HepG2 (cell line): ENCODE data around the gene CPLX1. TPM values are rescaled to one million over a fixed set of nuclear protein-coding genes. Genes with fewer than 3 reads are reported as not detected.

Experiments
- ATAC-seq: fragments of 200-7000 bp; cut with Tn5 transposase; 3 replicates; pipeline ENCODE4 v1.9.1; 2020; ENCODE audit warnings: mild to moderate bottlenecking, moderate library complexity
- BruUV-seq: library from RNA; stranded (reverse); fragments of 400-500 nt; replicated peaks from 2 replicates; lab custom pipeline; 2021; lab: Mats Ljungman, UMichigan
- CTCF ChIA-PET: fragments of 300-600 bp; formaldehyde crosslinking; extraction: SDS; loops from one replicate; lab custom pipeline; 2021; ENCODE audit warnings: low total read pairs, inconsistent platforms, low intra/inter-chr PET ratio; lab: Yijun Ruan, JAX
- POLR2A ChIA-PET: fragments of 350-600 bp; sonication (Branson Sonifier 250); formaldehyde crosslinking; loops from one replicate; lab custom pipeline; 2020; ENCODE audit warnings: antibody characterized with exemption, inconsistent platforms; lab: Yijun Ruan, JAX
- DNase-seq: peaks from one replicate; pipeline ENCODE4 v3.0.0-alpha.2; 2015; ENCODE audit warnings: low spot score
- FAIRE-seq: peaks from 3 replicates; lab custom pipeline; 2011; peaks lifted over from hg19 to GRCh38; lab: Jason Lieb, UNC
- H2AFZ ChIP-seq: one replicate; pipeline ENCODE4 v1.6.1; 2011; ENCODE audit warnings: low read length, inconsistent platforms
- H3K27ac ChIP-seq: fragments of 300-600 bp; 3 replicates; pipeline ENCODE4 v1.8.0; 2011; ENCODE audit warnings: mixed run types, mild to moderate bottlenecking, mixed read lengths, low read length, inconsistent platforms; ENCODE audit not compliant: insufficient read depth; ENCODE audit errors: extremely low read length
- H3K27me3 ChIP-seq, 2 experiments: fragments of 200-600 bp in 1 of 2; 2 replicates in 1 of 2; 3 replicates in 1 of 2; pipeline versions ENCODE4 v1.6.0 to v1.8.0; 2011; ENCODE audit warnings: low read length in 2 of 2, mild to moderate bottlenecking in 2 of 2, moderate library complexity in 2 of 2, inconsistent platforms in 1 of 2; ENCODE audit not compliant: insufficient read depth in 2 of 2, control insufficient read depth in 1 of 2
- H3K36me3 ChIP-seq, 2 experiments: fragments of 200-600 bp in 1 of 2; replicated peaks in 1 of 2; 2 replicates in 1 of 2; 3 replicates in 1 of 2; pipeline versions ENCODE4 v1.5.1 to v1.8.0; 2011; ENCODE audit warnings: low read length in 2 of 2, inconsistent platforms in 1 of 2; ENCODE audit not compliant: insufficient read depth in 2 of 2, control insufficient read depth in 1 of 2
- H3K4me1 ChIP-seq: 2 replicates; pipeline ENCODE4 v1.5.1; 2012; ENCODE audit warnings: low read length, inconsistent platforms; ENCODE audit not compliant: insufficient read depth
- H3K4me2 ChIP-seq: 2 replicates; pipeline ENCODE4 v1.6.0; 2011; ENCODE audit warnings: low read depth, low read length, inconsistent platforms
- H3K4me3 ChIP-seq, 3 experiments: fragments of 200-600 bp in 1 of 3; sonication (generic), shearing (Covaris generic) in 1 of 3; replicated peaks in 1 of 3; 2 replicates each; pipeline ENCODE4 v1.5.1; 2011 to 2016; ENCODE audit warnings: low read length in 3 of 3, inconsistent platforms in 2 of 3, low read depth in 2 of 3, mild to moderate bottlenecking in 2 of 3, control low read depth in 1 of 3, mixed read lengths in 1 of 3; ENCODE audit not compliant: insufficient read depth in 1 of 3
- H3K79me2 ChIP-seq: one replicate; pipeline ENCODE4 v1.6.1; 2011; ENCODE audit warnings: low read length, inconsistent platforms; ENCODE audit not compliant: insufficient read depth
- H3K9ac ChIP-seq: 2 replicates; pipeline ENCODE4 v1.6.0; 2011; ENCODE audit warnings: mild to moderate bottlenecking, low read depth, low read length, inconsistent platforms; ENCODE audit not compliant: insufficient read depth
- H3K9me3 ChIP-seq: 2 replicates; pipeline ENCODE4 v1.5.1; 2012; ENCODE audit warnings: mild to moderate bottlenecking, low read length
- H4K20me1 ChIP-seq: 2 replicates; pipeline ENCODE4 v1.6.0; 2011; ENCODE audit warnings: inconsistent platforms, mild to moderate bottlenecking, low read length, moderate library complexity; ENCODE audit not compliant: insufficient read depth
- HOXD1 ChIP-seq: sonication (generic); formaldehyde crosslinking; IDR thresholded peaks from 2 replicates; pipeline ENCODE4 v1.5.0; 2020; ENCODE audit warnings: missing genetic modification reagents
- NAIF1 ChIP-seq: sonication (generic); formaldehyde crosslinking; IDR thresholded peaks from 2 replicates; pipeline ENCODE4 v1.5.0; 2020; ENCODE audit warnings: mild to moderate bottlenecking, missing genetic modification reagents, borderline replicate concordance
- RORA ChIP-seq: sonication (generic); formaldehyde crosslinking; IDR thresholded peaks from 2 replicates; pipeline ENCODE4 v1.5.0; 2020; ENCODE audit warnings: mild to moderate bottlenecking, missing genetic modification reagents, moderate library complexity
- TEAD3 ChIP-seq: optimal IDR thresholded peaks from 2 replicates; pipeline ENCODE3; 2016; ENCODE audit warnings: borderline replicate concordance
- ZNF460 ChIP-seq: sonication (generic); formaldehyde crosslinking; IDR thresholded peaks from 2 replicates; pipeline ENCODE4 v1.5.1; 2020; ENCODE audit warnings: missing genetic modification reagents, mild to moderate bottlenecking, borderline replicate concordance
- ZNF713 ChIP-seq: sonication (generic); formaldehyde crosslinking; IDR thresholded peaks from 2 replicates; pipeline ENCODE4 v1.4.0; 2020; ENCODE audit warnings: mild to moderate bottlenecking, missing genetic modification reagents
- ZNF746 ChIP-seq: sonication (generic); formaldehyde crosslinking; IDR thresholded peaks from 2 replicates; pipeline ENCODE4 v1.8.0; 2022; ENCODE audit warnings: mild to moderate bottlenecking, missing genetic modification reagents
- WGBS: methylation state at CpG from one replicate; pipeline ENCODE4 v1.1.6; 2017; ENCODE audit warnings: low lambda C conversion rate; 5-methylcytosine and 5-hydroxymethylcytosine counted together
- in situ Hi-C: cut with HindIII; loops from 2 replicates; pipeline ENCODE4 v1.10.0; 2017; ENCODE audit warnings: low pct_unique_long_range_greater_than_20kb; ENCODE audit not compliant: extremely low pct_ligation_motif_present
- intact Hi-C: fragments of 100-400 bp; cut with micrococcal nuclease; formaldehyde crosslinking; loops from one replicate; pipeline ENCODE4 v1.10.0; 2022; ENCODE audit not compliant: unreplicated experiment
- polyA plus RNA-seq, 8 experiments: library from polyadenylated mRNA; depleted of rRNA in 3 of 8; stranded (reverse) in 7 of 8; unstranded in 1 of 8; fragments of >200 nt; fragmentation: Illumina TruSeq in 4 of 8; extraction: Trizol in 4 of 8; gene quantifications; 2 replicates each; pipeline versions ENCODE4 v1.2.1 to v1.2.3, GENCODE V29; 2011 to 2016; ENCODE audit warnings: low read depth in 4 of 8, missing spikeins in 1 of 8, mixed read lengths in 1 of 8; ENCODE audit not compliant: insufficient read depth in 1 of 8
- total RNA-seq, 5 experiments: library from RNA; depleted of rRNA; stranded (reverse); fragments of >200 nt; fragmentation: Illumina TruSeq; extraction: Trizol; gene quantifications; 2 replicates each; pipeline ENCODE4 v1.2.3, GENCODE V29; 2016; ENCODE audit warnings: low read depth in 1 of 5
- TF ChIP-seq, protein P1 (sequence below): sonication (generic); formaldehyde crosslinking; conservative IDR thresholded peaks from 2 replicates; pipeline ENCODE4 v1.8.0; 2022; ENCODE audit warnings: missing genetic modification reagents
- TF ChIP-seq, protein P2 (sequence below): sonication (generic); formaldehyde crosslinking; IDR thresholded peaks from 2 replicates; pipeline ENCODE4 v1.4.0; 2020; ENCODE audit warnings: mild to moderate bottlenecking, missing genetic modification reagents
- TF ChIP-seq, protein P3 (sequence below): IDR thresholded peaks from 2 replicates; pipeline ENCODE4 v1.6.1; 2012; ENCODE audit warnings: low read length, improper control_type of control experiment

CPLX1 gene
- total and polyA plus RNA-seq, 2 of the 13 experiments (the other 11 are each of a cell fraction or from before 2014, with no cell fraction given): 0.18 TPM

DNA sequence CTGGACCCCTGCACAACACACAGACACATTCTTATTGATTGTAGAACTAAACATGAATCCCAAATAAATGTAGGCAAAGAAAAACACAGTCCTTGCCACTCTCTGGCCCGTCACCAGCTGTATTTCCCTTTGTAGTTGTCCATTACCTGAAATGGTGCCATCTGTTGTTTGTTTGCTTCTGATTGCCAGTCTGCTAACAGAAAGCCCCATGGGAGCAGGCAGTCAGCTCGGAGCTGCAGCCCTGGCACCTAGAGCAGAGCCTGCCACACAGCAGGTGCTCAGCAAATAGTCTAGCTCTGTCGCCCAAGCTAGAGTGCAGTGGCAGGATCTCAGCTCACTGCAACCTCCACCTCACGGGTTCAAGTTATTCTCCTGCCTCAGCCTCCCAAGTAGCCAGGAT, 28.9 kb downstream of the CPLX1 start:
- Histone ChIP-seq H3K4me1 (peaks cover 21% of the 10 kb centered on the region; the same call in 1 of the 2 replicates), H3K27ac (no peak overlapping the region), H3K4me2 (no peak overlapping the region), H3K79me2 (no peaks in the 10 kb centered on the region), H2AFZ (no peak overlapping the region), H3K4me3 (no peak overlapping the region), H4K20me1 (no peaks in the 10 kb centered on the region), H3K36me3 (no peaks in the 10 kb centered on the region), H3K9ac (no peak overlapping the region), H3K9me3 (no peaks in the 10 kb centered on the region), H3K27me3 (peaks cover 11 to 50% of the 10 kb centered on the region in 2 experiments; a peak in 4 of 5 replicates)
- in situ Hi-C loops (no loop called here), intact Hi-C loops (no loop called here)
- ChIA-PET POLR2A (no interaction called here), CTCF (no interaction called here)
- no TSS peak for BruUV-seq
- no peak for DNase-seq
- TF ChIP-seq RORA (no peak), ZNF713 (CRISPR knock-in tag) (no peak), TEAD3 (no peak)
- TF ChIP-seq, protein P1, sequence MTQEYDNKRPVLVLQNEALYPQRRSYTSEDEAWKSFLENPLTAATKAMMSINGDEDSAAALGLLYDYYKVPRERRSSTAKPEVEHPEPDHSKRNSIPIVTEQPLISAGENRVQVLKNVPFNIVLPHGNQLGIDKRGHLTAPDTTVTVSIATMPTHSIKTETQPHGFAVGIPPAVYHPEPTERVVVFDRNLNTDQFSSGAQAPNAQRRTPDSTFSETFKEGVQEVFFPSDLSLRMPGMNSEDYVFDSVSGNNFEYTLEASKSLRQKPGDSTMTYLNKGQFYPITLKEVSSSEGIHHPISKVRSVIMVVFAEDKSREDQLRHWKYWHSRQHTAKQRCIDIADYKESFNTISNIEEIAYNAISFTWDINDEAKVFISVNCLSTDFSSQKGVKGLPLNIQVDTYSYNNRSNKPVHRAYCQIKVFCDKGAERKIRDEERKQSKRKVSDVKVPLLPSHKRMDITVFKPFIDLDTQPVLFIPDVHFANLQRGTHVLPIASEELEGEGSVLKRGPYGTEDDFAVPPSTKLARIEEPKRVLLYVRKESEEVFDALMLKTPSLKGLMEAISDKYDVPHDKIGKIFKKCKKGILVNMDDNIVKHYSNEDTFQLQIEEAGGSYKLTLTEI (CRISPR knock-in tag): no peak
- FAIRE-seq: no peak
- ATAC-seq: no peak
- WGBS: 21% methylated on average over 2 of the region's 4 CpGs

DNA sequence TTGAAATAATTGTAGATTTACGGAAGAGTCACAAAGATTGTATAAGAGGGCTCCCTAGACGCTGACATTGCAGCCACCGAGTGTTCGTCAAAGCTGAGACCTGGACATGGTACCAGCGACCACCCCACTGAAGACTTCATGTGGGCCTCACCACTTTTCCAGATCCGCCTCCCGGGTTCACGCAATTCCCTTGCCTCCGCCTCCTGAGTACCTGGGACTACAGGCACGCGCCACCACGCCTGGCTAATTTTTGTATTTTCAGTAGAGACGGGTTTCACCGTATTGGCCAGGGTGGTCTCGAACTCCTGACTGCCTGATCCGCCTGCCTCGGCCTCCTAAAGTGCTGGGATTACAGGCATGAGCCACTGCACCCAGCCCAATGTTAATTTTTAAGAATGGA, 29.7 kb downstream of the CPLX1 start:
- intact Hi-C loops: no loop called here
- Histone ChIP-seq H3K4me3 (no peak overlapping the region), H3K27ac (no peak overlapping the region), H4K20me1 (no peaks in the 10 kb centered on the region), H3K9ac (no peak overlapping the region), H3K27me3 (peaks cover 16 to 59% of the 10 kb centered on the region in 2 experiments), H3K4me1 (peaks cover 14% of the 10 kb centered on the region; the same call in 1 of the 2 replicates), H3K36me3 (no peaks in the 10 kb centered on the region), H3K9me3 (no peaks in the 10 kb centered on the region), H3K79me2 (no peaks in the 10 kb centered on the region), H2AFZ (no peak overlapping the region), H3K4me2 (no peak overlapping the region)
- DNase-seq (no peak), ATAC-seq (no peak), FAIRE-seq (no peak)
- CTCF ChIA-PET: no interaction called here
- in situ Hi-C loops: no loop called here
- WGBS: 83% methylated on average over 17 of the region's 17 CpGs
- POLR2A ChIA-PET: no interaction called here
- no TSS peak for BruUV-seq
- TF ChIP-seq, protein P2, sequence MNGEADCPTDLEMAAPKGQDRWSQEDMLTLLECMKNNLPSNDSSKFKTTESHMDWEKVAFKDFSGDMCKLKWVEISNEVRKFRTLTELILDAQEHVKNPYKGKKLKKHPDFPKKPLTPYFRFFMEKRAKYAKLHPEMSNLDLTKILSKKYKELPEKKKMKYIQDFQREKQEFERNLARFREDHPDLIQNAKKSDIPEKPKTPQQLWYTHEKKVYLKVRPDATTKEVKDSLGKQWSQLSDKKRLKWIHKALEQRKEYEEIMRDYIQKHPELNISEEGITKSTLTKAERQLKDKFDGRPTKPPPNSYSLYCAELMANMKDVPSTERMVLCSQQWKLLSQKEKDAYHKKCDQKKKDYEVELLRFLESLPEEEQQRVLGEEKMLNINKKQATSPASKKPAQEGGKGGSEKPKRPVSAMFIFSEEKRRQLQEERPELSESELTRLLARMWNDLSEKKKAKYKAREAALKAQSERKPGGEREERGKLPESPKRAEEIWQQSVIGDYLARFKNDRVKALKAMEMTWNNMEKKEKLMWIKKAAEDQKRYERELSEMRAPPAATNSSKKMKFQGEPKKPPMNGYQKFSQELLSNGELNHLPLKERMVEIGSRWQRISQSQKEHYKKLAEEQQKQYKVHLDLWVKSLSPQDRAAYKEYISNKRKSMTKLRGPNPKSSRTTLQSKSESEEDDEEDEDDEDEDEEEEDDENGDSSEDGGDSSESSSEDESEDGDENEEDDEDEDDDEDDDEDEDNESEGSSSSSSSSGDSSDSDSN (CRISPR knock-in tag): no peak
- TF ChIP-seq ZNF460 (CRISPR knock-in tag): no peak
- TF ChIP-seq, protein P3, sequence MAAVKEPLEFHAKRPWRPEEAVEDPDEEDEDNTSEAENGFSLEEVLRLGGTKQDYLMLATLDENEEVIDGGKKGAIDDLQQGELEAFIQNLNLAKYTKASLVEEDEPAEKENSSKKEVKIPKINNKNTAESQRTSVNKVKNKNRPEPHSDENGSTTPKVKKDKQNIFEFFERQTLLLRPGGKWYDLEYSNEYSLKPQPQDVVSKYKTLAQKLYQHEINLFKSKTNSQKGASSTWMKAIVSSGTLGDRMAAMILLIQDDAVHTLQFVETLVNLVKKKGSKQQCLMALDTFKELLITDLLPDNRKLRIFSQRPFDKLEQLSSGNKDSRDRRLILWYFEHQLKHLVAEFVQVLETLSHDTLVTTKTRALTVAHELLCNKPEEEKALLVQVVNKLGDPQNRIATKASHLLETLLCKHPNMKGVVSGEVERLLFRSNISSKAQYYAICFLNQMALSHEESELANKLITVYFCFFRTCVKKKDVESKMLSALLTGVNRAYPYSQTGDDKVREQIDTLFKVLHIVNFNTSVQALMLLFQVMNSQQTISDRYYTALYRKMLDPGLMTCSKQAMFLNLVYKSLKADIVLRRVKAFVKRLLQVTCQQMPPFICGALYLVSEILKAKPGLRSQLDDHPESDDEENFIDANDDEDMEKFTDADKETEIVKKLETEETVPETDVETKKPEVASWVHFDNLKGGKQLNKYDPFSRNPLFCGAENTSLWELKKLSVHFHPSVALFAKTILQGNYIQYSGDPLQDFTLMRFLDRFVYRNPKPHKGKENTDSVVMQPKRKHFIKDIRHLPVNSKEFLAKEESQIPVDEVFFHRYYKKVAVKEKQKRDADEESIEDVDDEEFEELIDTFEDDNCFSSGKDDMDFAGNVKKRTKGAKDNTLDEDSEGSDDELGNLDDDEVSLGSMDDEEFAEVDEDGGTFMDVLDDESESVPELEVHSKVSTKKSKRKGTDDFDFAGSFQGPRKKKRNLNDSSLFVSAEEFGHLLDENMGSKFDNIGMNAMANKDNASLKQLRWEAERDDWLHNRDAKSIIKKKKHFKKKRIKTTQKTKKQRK: no peak
- TF ChIP-seq ZNF746 (CRISPR knock-in tag): no peak
- no peak for TF ChIP-seq NAIF1 (CRISPR knock-in tag)
- no peak for TF ChIP-seq HOXD1 (CRISPR knock-in tag)
